PC-9 (cell line): ENCODE results near the gene HBQ1. TPM values are rescaled to one million over a fixed set of nuclear protein-coding genes. Genes with fewer than 3 reads are reported as not detected.

ENCODE experiments used
- BruUV-seq: library from RNA; stranded (reverse); fragments of 400-500 nt; replicated peaks from 2 replicates; lab custom pipeline; 2021; lab: Mats Ljungman, UMichigan
- CTCF ChIA-PET: fragments of 300-600 bp; sonication (Branson Sonifier 250); formaldehyde crosslinking; loops from one replicate; lab custom pipeline; 2022; ENCODE audit warnings: antibody characterized with exemption; lab: Charles Lee
- POLR2A ChIA-PET: fragments of 300-600 bp; sonication (Branson Sonifier 250); formaldehyde crosslinking; loops from one replicate; lab custom pipeline; 2022; ENCODE audit warnings: antibody characterized with exemption; ENCODE audit not compliant: unreplicated experiment; lab: Charles Lee
- DNase-seq, 2 experiments: peaks; one replicate each; pipeline versions ENCODE4 v3.0.0 to v3.0.0-alpha.2; 2015 to 2022; ENCODE audit warnings: mixed read lengths in 1 of 2
- H2AFZ ChIP-seq: fragments of 200-600 bp; sonication (generic); 2 replicates; pipeline ENCODE4 v1.8.1; 2017; ENCODE audit warnings: antibody characterized with exemption
- H3F3A ChIP-seq: fragments of 200-600 bp; sonication (generic); 2 replicates; pipeline ENCODE4 v1.8.1; 2017; ENCODE audit warnings: antibody characterized with exemption, mild to moderate bottlenecking, low read depth; ENCODE audit not compliant: insufficient read depth
- H3K27ac ChIP-seq: fragments of 200-600 bp; sonication (generic); 2 replicates; pipeline ENCODE4 v1.6.1; 2016; ENCODE audit warnings: mixed run types
- H3K27me3 ChIP-seq: fragments of 200-600 bp; sonication (generic); 2 replicates; pipeline ENCODE4 v1.6.1; 2016; ENCODE audit warnings: low read depth, mixed run types; ENCODE audit not compliant: insufficient read depth
- H3K36me3 ChIP-seq: fragments of 200-600 bp; sonication (generic); 2 replicates; pipeline ENCODE4 v1.6.1; 2016; ENCODE audit warnings: low read depth, mixed run types
- H3K4me1 ChIP-seq: fragments of 200-600 bp; sonication (generic); replicated peaks from 2 replicates; pipeline ENCODE4 v1.6.1; 2016; ENCODE audit warnings: mixed run types; ENCODE audit not compliant: insufficient read depth
- H3K4me2 ChIP-seq: fragments of 200-600 bp; sonication (generic); 2 replicates; pipeline ENCODE4 v1.6.1; 2017; ENCODE audit warnings: mixed run types
- H3K4me3 ChIP-seq: fragments of 200-600 bp; sonication (generic); 2 replicates; pipeline ENCODE4 v1.6.1; 2016; ENCODE audit warnings: mixed run types
- H3K79me2 ChIP-seq: fragments of 200-600 bp; sonication (generic); 2 replicates; pipeline ENCODE4 v1.6.1; 2017; ENCODE audit warnings: low read depth, mixed run types
- H3K9me2 ChIP-seq: fragments of 200-600 bp; sonication (generic); 2 replicates; pipeline ENCODE4 v1.8.1; 2017; ENCODE audit warnings: mild to moderate bottlenecking; ENCODE audit not compliant: insufficient read depth
- H3K9me3 ChIP-seq: fragments of 200-600 bp; sonication (generic); 2 replicates; pipeline ENCODE4 v1.8.1; 2016; ENCODE audit warnings: low read depth; ENCODE audit not compliant: insufficient read depth
- H4K20me1 ChIP-seq: fragments of 200-600 bp; sonication (generic); 2 replicates; pipeline ENCODE4 v1.8.1; 2017; ENCODE audit not compliant: insufficient read depth
- CTCF ChIP-seq: fragments of 200-600 bp; sonication (generic); conservative IDR thresholded peaks from 2 replicates; pipeline ENCODE4 v1.6.1; 2017; ENCODE audit warnings: mixed run types, antibody characterized with exemption, mild to moderate bottlenecking, moderate library complexity
- EZH2 ChIP-seq: fragments of 200-600 bp; sonication (generic); IDR thresholded peaks from 2 replicates; pipeline ENCODE4 v1.8.0; 2017; ENCODE audit warnings: antibody characterized with exemption, low read depth
- intact Hi-C: fragments of 100-400 bp; cut with micrococcal nuclease; formaldehyde crosslinking; loops from one replicate; pipeline ENCODE4 v1.10.0; 2022; ENCODE audit not compliant: unreplicated experiment
- total RNA-seq: library from RNA; stranded (reverse); gene quantifications from 2 replicates; pipeline ENCODE4 v1.2.3, GENCODE V29; 2021

The HBQ1 gene
- total RNA-seq, 1 experiment from 2014 or later = not detected

- Histone ChIP-seq H3K27me3 (no peaks in the 10 kb centered on the region), H3K27ac (no peak overlapping the region), H3F3A (peaks cover 3% of the 10 kb centered on the region; the same call in 1 of the 2 replicates), H3K9me3 (no peaks in the 10 kb centered on the region), H3K79me2 (no peaks in the 10 kb centered on the region), H2AFZ (no peak overlapping the region), H3K4me3 (no peak overlapping the region), H3K4me1 (no peaks in the 10 kb centered on the region), H3K9me2 (no peaks in the 10 kb centered on the region), H3K4me2 (no peak overlapping the region), H4K20me1 (peaks cover 5% of the 10 kb centered on the region), H3K36me3 (peaks cover 17% of the 10 kb centered on the region)
- no peak for DNase-seq
- intact Hi-C loops = no loop called here
- BruUV-seq = no TSS peak
- TF ChIP-seq CTCF = no peak
- no peak for TF ChIP-seq EZH2
- CTCF ChIA-PET = no interaction called here
- POLR2A ChIA-PET = no interaction called here
These were observed 11.6 kb downstream of the HBQ1 start for GRCh38 chr16:191831-192230.

- Histone ChIP-seq H3K9me3 (no peaks in the 10 kb centered on the region), H4K20me1 (peaks cover 5% of the 10 kb centered on the region), H3K4me1 (no peaks in the 10 kb centered on the region), H3K27ac (no peak overlapping the region), H2AFZ (no peak overlapping the region), H3K4me2 (no peak overlapping the region), H3K79me2 (no peaks in the 10 kb centered on the region), H3K27me3 (no peaks in the 10 kb centered on the region), H3F3A (peaks cover 8% of the 10 kb centered on the region), H3K36me3 (peaks cover 22% of the 10 kb centered on the region), H3K9me2 (no peaks in the 10 kb centered on the region), H3K4me3 (no peak overlapping the region)
- intact Hi-C loops = no loop called here
- BruUV-seq = no TSS peak
- CTCF ChIA-PET = interaction anchor here (0.7 kb wide), 1 partner anchor 13 kb away, joined by 16 read pairs; no protein-coding TSS in a partner anchor
- TF ChIP-seq CTCF (no peak), EZH2 (no peak)
- POLR2A ChIA-PET = no interaction called here
- DNase-seq = no peak
These were observed 12.4 kb downstream of the HBQ1 start for GRCh38 chr16:192686-193085.

- ChIA-PET POLR2A (no interaction called here), CTCF (no interaction called here)
- Histone ChIP-seq H2AFZ (no peak overlapping the region), H3K36me3 (peaks cover 24% of the 10 kb centered on the region), H3F3A (peaks cover 9% of the 10 kb centered on the region), H4K20me1 (peaks cover 5% of the 10 kb centered on the region), H3K27ac (no peak overlapping the region), H3K79me2 (no peaks in the 10 kb centered on the region), H3K27me3 (no peaks in the 10 kb centered on the region), H3K4me2 (no peak overlapping the region), H3K9me3 (no peaks in the 10 kb centered on the region), H3K4me3 (no peak overlapping the region), H3K4me1 (no peaks in the 10 kb centered on the region), H3K9me2 (no peaks in the 10 kb centered on the region)
- no peak for TF ChIP-seq CTCF
- no peak for TF ChIP-seq EZH2
- DNase-seq = no peak
- BruUV-seq = no TSS peak
- intact Hi-C loops = no loop called here
These were observed 13.2 kb downstream of the HBQ1 start for GRCh38 chr16:193441-193840.
